ENCODE results near the gene LAMTOR5. TPM values are rescaled to one million over a fixed set of nuclear protein-coding genes. Genes with fewer than 3 reads are reported as not detected.
"Not testable (repeated sequence)": the region's sequence is repeated elsewhere in the genome, so short reads cannot be mapped to it uniquely, and the experiment has no call there.

LAMTOR5 gene
- total RNA-seq, 1 experiment from 2014 or later = 151 TPM

DNA sequence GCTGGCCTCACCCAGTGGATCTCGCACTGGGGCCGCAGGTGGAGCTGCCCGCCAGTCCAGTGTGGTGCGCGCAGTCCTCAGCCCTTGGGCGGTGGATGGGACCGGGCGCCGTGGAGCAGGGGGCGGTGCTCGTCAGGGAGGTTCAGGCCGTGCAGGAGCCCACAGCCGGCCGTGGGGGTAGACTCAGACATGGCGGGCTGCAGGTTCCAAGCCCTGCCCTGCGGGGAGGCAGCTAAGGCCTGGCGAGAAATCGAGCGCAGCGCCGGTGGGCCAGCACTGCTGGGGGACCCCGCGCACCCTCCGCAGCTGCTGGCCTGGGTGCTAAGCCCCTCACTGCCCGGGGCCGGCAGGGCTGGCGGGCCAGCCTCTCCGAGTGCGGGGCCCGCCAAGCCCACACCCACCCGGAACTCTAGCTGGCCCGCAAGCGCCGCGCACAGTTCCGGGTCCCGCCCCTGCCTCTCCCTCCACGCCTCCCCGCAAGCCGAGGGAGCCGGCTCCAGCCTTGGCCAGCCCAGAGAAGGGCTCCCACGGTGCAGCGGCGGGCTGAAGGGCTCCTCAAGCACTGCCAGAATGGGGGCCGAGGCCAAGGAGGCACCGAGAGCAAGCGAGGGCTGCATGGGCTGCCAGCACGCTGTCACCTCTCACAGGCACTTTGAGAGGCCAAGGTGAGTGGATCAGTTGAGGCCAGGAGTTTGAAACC is 11.1 kb downstream of the LAMTOR5 start:
- DNase-seq (ENCODE audit: low read depth); in situ Hi-C loops (cut with HindIII; ENCODE audit: low pct_unique_long_range_greater_than_20kb, low sequenced_read_pairs): not testable (repeated sequence)

GRCh38 chr1:110394493-110394820 is 13.0 kb downstream of the LAMTOR5 start:
- no peak for DNase-seq (ENCODE audit: low read depth)
- in situ Hi-C loops (cut with HindIII; ENCODE audit: low pct_unique_long_range_greater_than_20kb, low sequenced_read_pairs) = no loop called here

- in situ Hi-C loops (cut with HindIII; ENCODE audit: low pct_unique_long_range_greater_than_20kb, low sequenced_read_pairs) = no loop called here
- peak; percentile 90 for DNase-seq (ENCODE audit: low read depth)
Measured at GRCh38 chr1:110393691-110394492, 13.6 kb downstream of the LAMTOR5 start.

- in situ Hi-C loops (cut with HindIII; ENCODE audit: low pct_unique_long_range_greater_than_20kb, low sequenced_read_pairs) = no loop called here
- DNase-seq (ENCODE audit: low read depth) = no peak
Measured at GRCh38 chr1:110393286-110393685, 14.2 kb downstream of the LAMTOR5 start.

- in situ Hi-C loops (cut with HindIII; ENCODE audit: low pct_unique_long_range_greater_than_20kb, low sequenced_read_pairs) = no loop called here
- peak; percentile 78 for DNase-seq (ENCODE audit: low read depth)
Measured at GRCh38 chr1:110390692-110391245, 16.7 kb downstream of the LAMTOR5 start, which contains the start of gene SLC16A4. TSS of gene SLC16A4 (minus strand) at chr1:110391026. CDS start at chr1:110389323, 1,703 bp downstream.

GRCh38 chr1:110390096-110390495 is 17.4 kb downstream of the LAMTOR5 start:
- peak; percentile 57 for DNase-seq (ENCODE audit: low read depth)
- in situ Hi-C loops (cut with HindIII; ENCODE audit: low pct_unique_long_range_greater_than_20kb, low sequenced_read_pairs) = no loop called here

DNA sequence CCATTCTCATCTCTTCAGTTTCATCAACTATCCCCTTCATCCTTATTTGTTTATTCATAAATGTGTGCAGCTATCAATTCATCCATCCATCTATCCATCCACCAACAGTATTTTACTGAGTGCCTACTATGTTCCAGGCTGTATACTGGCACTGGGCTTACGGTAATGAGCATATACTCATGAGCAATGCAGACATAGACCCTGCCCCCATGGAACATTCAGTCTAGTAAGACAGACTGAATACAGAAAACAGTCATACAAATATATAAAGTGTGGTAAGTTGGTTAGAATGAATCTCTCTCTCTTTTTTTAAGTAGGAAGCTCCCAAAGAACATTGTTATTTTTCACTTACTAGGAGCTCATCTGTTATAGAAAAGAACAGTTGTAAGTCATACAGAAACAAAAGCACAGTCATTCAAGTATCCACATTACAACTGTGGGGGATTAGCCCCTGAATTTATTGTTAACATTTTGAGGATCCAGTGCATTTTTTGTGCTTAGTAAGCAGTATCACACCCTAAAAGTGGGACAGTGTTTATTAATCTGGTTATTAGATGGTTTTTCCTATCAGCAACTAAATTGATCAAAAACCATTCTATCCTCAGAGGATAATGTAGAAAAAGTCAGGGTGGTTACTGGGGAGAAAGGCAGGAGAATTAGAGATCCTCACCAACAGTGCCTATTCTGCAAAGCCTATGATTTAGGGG is 20.3 kb downstream of the LAMTOR5 start:
- DNase-seq (ENCODE audit: low read depth) = no peak
- in situ Hi-C loops (cut with HindIII; ENCODE audit: low pct_unique_long_range_greater_than_20kb, low sequenced_read_pairs) = no loop called here

GRCh38 chr1:110385369-110385768 is 22.1 kb downstream of the LAMTOR5 start:
- no peak for DNase-seq (ENCODE audit: low read depth)
- in situ Hi-C loops (cut with HindIII; ENCODE audit: low pct_unique_long_range_greater_than_20kb, low sequenced_read_pairs) = no loop called here

DNA sequence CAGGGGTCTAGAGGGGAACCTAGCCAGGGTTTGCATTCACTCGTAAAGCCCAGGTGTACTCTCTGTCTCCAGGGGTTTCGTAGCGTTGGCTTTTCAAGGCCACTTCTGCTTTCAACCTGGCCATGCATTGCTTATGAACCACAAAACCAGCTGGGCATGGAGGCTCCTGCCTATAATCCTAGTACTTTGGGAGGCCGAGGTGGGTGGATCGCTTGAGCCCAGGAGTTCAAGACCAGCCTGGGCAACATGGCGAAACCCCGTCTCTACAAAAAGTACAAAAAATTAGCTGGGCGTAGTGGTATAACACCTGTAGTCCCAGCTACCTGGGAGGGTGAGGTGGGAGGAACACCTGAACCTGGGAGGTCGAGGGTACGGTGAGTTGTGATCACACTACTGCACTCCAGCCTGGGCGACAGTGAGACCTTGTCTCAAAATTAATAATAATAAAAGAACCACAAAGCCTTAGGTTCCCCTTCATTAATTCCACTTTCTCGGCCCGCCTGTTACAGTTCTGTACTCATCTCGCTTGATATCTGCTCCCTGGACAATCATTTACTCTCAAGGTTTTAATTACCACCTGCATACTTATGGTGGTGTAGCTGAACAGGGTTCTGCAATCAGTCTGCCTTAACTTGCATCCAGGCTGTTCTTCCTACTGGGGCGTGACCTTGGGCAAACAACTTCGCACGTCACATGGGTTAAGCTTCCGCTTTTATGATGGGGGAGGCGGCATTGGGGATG is 22.7 kb downstream of the LAMTOR5 start:
- in situ Hi-C loops (cut with HindIII; ENCODE audit: low pct_unique_long_range_greater_than_20kb, low sequenced_read_pairs) = no loop called here
- peak; percentile 43 for DNase-seq (ENCODE audit: low read depth)

DNA sequence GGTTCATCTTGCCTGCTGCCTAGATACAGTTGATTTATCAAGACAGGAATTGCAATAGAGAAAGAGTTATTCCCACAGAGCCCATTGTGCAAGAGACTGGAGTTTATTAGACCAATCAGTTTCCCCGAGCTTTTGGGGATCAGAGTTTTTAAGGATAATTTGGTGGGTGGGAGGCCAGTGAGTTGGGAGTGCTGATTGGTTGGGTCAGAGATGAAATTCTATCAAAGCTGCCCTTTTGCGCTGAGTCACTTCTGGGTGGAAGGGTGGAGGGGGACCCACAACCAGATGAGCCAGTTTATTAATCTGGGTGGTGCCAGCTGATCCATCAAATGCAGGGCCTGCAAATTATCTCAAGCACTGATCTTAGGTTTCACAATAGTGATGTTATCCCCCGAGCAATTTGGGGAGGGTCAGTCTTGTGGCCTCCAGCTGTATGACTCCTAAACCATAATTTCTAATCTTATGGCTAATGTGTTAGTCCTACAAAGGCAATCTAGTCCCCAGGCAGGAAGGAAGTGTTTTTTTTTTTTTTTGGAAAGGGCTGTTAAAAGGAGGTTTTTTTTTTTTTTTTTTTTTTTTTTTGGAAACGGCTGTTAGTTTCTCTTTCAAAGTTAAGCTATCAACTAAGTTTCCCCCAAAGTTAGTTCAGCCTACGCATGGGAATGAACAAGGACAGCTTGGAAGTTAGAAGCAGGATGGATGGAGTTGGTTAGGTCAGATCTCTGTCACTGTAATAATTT is 24.1 kb downstream of the LAMTOR5 start:
- peak; percentile 14 for DNase-seq (ENCODE audit: low read depth)
- in situ Hi-C loops (cut with HindIII; ENCODE audit: low pct_unique_long_range_greater_than_20kb, low sequenced_read_pairs) = no loop called here

DNA sequence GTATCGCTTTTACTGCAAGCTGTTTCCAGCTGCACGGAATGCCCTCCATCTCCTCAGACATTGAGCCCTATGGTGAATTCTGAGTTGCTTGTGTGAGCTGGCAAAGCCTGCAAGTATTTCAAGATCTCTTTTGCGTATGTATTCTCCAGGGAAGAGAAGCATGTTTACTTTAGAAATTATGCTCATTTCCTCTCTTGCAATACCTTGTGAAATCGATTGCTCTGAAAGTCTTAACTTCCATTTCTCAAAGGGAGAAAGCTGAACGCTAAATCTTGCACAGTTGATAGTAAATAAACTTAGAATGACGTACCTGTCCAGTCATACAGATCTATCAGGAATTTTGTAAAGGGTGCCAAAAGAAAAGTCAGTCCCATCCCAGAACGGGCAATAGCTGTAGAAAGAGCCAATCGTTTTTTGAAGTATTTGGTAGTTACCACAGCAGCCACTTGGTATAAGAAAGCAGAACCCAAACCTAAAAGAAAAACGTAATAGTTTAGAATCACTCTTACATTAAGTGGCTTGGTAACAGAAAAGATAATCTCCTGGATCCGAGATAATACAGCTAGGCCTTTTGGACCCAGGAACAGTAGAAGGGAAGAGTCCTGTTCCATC is 26.7 kb downstream of the LAMTOR5 start:
- DNase-seq (ENCODE audit: low read depth) = no peak
- in situ Hi-C loops (cut with HindIII; ENCODE audit: low pct_unique_long_range_greater_than_20kb, low sequenced_read_pairs) = no loop called here

DNA sequence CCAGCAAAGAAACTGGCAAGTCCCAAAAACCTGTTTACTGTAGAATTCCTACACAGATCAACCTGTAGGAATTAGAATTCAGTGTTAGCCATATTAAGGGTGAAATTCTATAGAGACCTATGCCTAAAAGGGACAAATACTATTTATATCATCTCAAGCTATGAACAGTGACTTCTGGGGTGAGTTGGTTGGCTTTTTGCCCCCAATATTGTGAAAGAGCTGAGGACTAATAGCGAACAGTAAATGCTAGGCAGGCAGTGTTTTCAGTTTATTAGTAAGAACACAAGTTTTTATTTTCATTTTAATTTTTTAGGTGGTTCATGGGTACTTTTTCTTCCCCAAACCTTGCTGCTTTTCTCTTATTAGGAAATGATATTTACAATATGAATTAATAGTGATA is 32.0 kb downstream of the LAMTOR5 start:
- in situ Hi-C loops (cut with HindIII; ENCODE audit: low pct_unique_long_range_greater_than_20kb, low sequenced_read_pairs) = no loop called here
- no peak for DNase-seq (ENCODE audit: low read depth)

GRCh38 chr1:110370827-110371226 is 36.7 kb downstream of the LAMTOR5 start:
- DNase-seq (ENCODE audit: low read depth) = no peak
- in situ Hi-C loops (cut with HindIII; ENCODE audit: low pct_unique_long_range_greater_than_20kb, low sequenced_read_pairs) = no loop called here

- in situ Hi-C loops (cut with HindIII; ENCODE audit: low pct_unique_long_range_greater_than_20kb, low sequenced_read_pairs) = no loop called here
- DNase-seq (ENCODE audit: low read depth) = no peak
Measured at GRCh38 chr1:110364221-110364620, 43.3 kb downstream of the LAMTOR5 start.

DNA sequence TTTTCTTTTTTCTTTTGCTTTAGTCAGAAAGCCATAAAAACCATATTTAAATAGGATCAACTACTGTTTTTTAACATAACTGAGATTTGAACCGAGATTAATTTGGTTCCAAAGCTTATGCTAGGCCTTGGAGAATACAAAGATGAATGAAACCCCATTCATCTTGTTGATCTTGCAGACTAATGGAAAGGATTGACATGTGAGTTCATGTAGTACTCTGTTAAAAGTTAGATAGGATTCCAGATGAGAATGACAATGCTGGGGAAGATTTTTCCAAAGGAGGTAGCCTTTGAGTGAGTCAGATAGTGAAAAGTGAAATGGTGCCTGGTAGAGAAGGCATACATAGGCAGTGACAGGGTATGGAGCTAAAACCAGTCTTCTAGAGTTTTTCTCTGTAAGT is 45.6 kb downstream of the LAMTOR5 start:
- DNase-seq (ENCODE audit: low read depth) = no peak
- in situ Hi-C loops (cut with HindIII; ENCODE audit: low pct_unique_long_range_greater_than_20kb, low sequenced_read_pairs) = no loop called here

DNA sequence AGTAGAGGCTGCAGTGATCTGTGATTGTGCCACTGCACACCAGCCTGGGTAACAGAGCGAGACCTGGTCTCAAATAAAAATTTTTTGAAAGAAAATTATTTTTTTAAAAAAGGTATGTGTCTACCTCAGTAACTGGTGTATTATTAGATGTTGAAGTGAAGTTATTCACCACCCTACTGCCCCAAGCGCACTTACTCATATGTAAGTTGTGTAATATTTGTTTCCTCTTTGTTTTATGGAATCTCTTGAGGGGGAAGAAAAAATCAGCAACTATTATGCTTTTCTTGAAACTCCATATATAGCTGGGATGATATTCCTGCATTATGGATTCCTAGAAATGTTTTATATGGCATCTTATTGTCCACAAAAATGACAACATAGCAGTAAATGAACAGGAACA is 47.1 kb downstream of the LAMTOR5 start:
- in situ Hi-C loops (cut with HindIII; ENCODE audit: low pct_unique_long_range_greater_than_20kb, low sequenced_read_pairs) = no loop called here
- no peak for DNase-seq (ENCODE audit: low read depth)

DNA sequence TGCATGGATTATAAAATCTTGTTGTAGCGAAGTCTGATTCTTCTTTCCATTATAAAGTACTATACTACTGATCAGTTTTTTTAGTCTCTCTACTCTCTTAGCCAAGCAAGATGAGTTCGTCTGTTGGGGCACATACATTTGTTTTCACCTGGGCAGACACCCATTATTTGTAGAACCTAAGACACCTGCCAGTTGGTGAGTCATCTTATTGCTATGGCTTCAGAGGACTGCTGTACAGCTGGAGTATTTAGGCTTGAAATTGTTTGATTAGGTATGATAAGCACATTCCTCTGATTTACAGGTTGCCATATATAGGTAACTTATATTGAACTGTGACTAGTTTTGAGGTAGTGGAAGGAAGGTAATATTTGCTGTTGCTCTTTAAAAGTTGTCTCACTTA is 51.1 kb downstream of the LAMTOR5 start:
- in situ Hi-C loops (cut with HindIII; ENCODE audit: low pct_unique_long_range_greater_than_20kb, low sequenced_read_pairs) = no loop called here
- no peak for DNase-seq (ENCODE audit: low read depth)

Measured in Caki2 (cell line).